Pancreas (tissue), 10 donors: ENCODE results near the gene PSMF1. TPM values are rescaled to one million over a fixed set of nuclear protein-coding genes. Genes with fewer than 3 reads are reported as not detected.

Experiments used
- ATAC-seq, 4 donors: fragments of 200-7000 bp; cut with Tn5 transposase; one replicate each; pipeline versions ENCODE4 v1.8.0 to v1.9.1; 2020; ENCODE audit warnings: mild to moderate bottlenecking in 4 of 4, moderate library complexity in 4 of 4
- DNase-seq, 6 donors: peaks; one replicate each; pipeline ENCODE4 v3.0.0-alpha.2; 2020
- FAIRE-seq: peaks from 2 replicates; lab custom pipeline; 2012; peaks lifted over from hg19 to GRCh38; lab: Jason Lieb, UNC
- H3K27ac ChIP-seq, 4 donors: fragments of 200-600 bp; sonication (generic); 1 replicate in 3 of 4; 2 replicates in 1 of 4; pipeline versions ENCODE4 v1.5.0 to v1.8.0; 2020
- H3K27me3 ChIP-seq, 4 donors: fragments of 200-600 bp; one replicate each; pipeline ENCODE4 v1.8.0; 2021
- H3K36me3 ChIP-seq, 3 donors: fragments of 200-600 bp; sonication (generic) in 1 of 3; one replicate each; pipeline versions ENCODE4 v1.5.0 to v1.8.0; 2020 to 2021
- H3K4me1 ChIP-seq, 3 donors: fragments of 200-600 bp; one replicate each; pipeline ENCODE4 v1.8.0; 2021
- H3K4me3 ChIP-seq, 4 donors: fragments of 200-600 bp; sonication (generic) in 2 of 4; one replicate each; pipeline versions ENCODE4 v1.5.0 to v1.8.0; 2020 to 2021
- H3K9me3 ChIP-seq, 4 donors: fragments of 200-600 bp; one replicate each; pipeline ENCODE4 v1.8.0; 2021
- WGBS, 2 donors: extraction: QIAGEN DNeasy Blood & Tissue Kit; methylation state at CpG; one replicate each; pipeline ENCODE4 v1.1.7; 2013; 5-methylcytosine and 5-hydroxymethylcytosine counted together
- intact Hi-C, 3 donors: fragments of 100-400 bp; cut with DNase I; formaldehyde crosslinking; loops; one replicate each; pipeline versions ENCODE4 v1.11.1 to v1.14.2; 2022
- polyA plus RNA-seq, 2 donors: library from polyadenylated mRNA; stranded (reverse); fragments of 200-250 nt; gene quantifications; one replicate each; pipeline ENCODE4 v1.2.3, GENCODE V29; 2013
- total RNA-seq, 6 donors: library from RNA; stranded (reverse); fragmentation: NEBNext Ultra II Directional in 4 of 6; extraction: Animal tissue kit (Norgen Biotek cat#: 25700) in 4 of 6; gene quantifications; one replicate each; pipeline versions ENCODE4 v1.2.1 to v1.2.4, GENCODE V29; 2021 to 2023
- TF ChIP-seq, protein P1 (sequence below), 4 donors: fragments of 200-600 bp; sonication (generic) in 3 of 4; IDR thresholded peaks; one replicate each; pipeline versions ENCODE4 v1.5.0 to v1.8.0; 2021; ENCODE audit warnings: antibody characterized with exemption in 4 of 4
- donor health status: healthy with polysubstance abuse.
- donor health status: DM: no; HTN: no; CAD: no; lungs with moderate emphysema.
- donor health status: DM: no; HTN: no; CAD: no.
- donor health status: control.
- donor health status: control.
- donor health status: Bipolar disorder and iron deficiency.
- donor health status: DM: yes; HTN: yes; CAD: no.
- donor health status: DM: no; HTN: no; CAD: no.
- donor health status: DM: no; HTN: no; CAD: no.
- donor health status: DM: yes; HTN: yes; CAD: no.

PSMF1 gene
- total and polyA plus RNA-seq, 8 donors, result 17.8 to 114 (median 79.6) TPM

DNA sequence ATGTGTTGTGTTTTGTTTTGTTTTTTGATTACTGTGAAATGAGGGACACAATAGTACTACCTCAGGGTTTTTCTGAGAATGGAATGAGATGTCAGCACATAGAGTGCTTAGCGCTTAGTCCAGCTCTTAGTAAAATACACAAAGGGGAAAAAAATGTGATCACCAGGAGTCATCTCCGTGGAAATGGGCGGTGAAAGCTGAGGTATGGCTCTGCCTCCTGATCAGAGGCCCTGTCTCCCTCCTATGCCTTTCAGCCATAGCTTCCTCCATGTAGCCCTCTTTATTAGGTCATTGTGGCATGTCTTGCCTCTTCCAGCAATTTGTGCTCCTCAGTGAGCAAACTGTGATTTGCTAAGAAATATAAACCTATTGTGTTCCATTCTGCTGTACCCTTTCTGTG is 13.0 kb downstream of the PSMF1 start:
- no peak for FAIRE-seq
- H3K27me3 ChIP-seq, result no peaks in the 10 kb centered on the region
- H3K36me3 ChIP-seq, result peaks cover 0 to 70% (median 52%) of the 10 kb centered on the region in 3 donors
- H3K4me1 ChIP-seq, result no peaks in the 10 kb centered on the region
- 96 to 98% methylated on average over 3 of the region's 3 CpGs for WGBS, 2 donors
- TF ChIP-seq, protein P1, sequence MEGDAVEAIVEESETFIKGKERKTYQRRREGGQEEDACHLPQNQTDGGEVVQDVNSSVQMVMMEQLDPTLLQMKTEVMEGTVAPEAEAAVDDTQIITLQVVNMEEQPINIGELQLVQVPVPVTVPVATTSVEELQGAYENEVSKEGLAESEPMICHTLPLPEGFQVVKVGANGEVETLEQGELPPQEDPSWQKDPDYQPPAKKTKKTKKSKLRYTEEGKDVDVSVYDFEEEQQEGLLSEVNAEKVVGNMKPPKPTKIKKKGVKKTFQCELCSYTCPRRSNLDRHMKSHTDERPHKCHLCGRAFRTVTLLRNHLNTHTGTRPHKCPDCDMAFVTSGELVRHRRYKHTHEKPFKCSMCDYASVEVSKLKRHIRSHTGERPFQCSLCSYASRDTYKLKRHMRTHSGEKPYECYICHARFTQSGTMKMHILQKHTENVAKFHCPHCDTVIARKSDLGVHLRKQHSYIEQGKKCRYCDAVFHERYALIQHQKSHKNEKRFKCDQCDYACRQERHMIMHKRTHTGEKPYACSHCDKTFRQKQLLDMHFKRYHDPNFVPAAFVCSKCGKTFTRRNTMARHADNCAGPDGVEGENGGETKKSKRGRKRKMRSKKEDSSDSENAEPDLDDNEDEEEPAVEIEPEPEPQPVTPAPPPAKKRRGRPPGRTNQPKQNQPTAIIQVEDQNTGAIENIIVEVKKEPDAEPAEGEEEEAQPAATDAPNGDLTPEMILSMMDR (IDR thresholded peaks at IDR 0.05), result no peak
- intact Hi-C loops, result no loop called here
- no peaks in the 10 kb centered on the region for H3K9me3 ChIP-seq
- ATAC-seq, result no peak
- H3K27ac ChIP-seq, result no peak overlapping the region
- no peak for DNase-seq
- no peak overlapping the region for H3K4me3 ChIP-seq

DNA sequence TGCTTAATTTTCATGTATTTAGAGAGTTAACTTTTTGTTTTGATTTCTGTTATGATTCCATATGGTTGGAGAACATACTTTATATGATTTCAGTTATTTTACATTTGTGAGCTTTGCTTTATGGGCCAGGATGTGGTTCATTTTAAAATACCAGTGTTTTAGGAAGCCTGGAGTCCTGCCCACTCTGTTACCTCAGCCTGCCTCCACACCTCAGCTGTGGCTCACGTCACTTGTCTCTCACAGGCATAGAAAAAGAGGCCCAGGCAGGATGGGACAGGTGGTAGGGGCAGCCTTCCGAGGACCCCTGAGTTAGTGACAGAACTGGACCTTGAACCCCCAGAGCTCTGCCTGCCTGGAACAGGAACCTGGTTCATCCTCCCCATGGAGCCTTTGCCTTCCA is 16.0 kb downstream of the PSMF1 start:
- no peaks in the 10 kb centered on the region for H3K4me1 ChIP-seq
- peaks cover 0 to 71% (median 38%) of the 10 kb centered on the region in 3 donors for H3K36me3 ChIP-seq
- intact Hi-C loops, result no loop called here
- no peaks in the 10 kb centered on the region for H3K27me3 ChIP-seq
- H3K4me3 ChIP-seq, result no peak overlapping the region
- ATAC-seq (no peak), FAIRE-seq (no peak), DNase-seq (no peak)
- TF ChIP-seq, protein P1 (IDR thresholded peaks at IDR 0.05), result no peak
- H3K9me3 ChIP-seq, result no peaks in the 10 kb centered on the region
- 78 to 92% methylated on average over 2 of the region's 2 CpGs for WGBS, 2 donors
- no peak overlapping the region for H3K27ac ChIP-seq

DNA sequence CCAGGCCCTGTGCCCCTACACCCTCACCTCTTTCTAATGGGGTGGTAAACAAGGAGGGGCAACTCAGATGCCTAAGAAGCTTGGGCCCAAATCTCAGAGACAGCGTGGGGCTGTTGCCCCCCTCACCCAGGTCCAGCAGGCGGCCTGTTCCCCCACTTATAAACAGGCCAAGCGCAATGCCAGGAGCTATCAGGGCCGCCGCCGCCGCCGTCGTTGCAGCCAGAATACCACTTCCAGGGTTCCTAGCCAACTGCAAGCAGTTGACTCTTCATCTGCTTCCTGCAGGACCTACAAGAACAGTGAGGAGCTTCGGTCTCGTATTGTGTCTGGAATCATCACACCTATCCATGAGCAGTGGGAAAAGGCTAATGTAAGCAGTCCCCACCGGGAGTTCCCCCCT is 16.4 kb downstream of the PSMF1 start:
- ATAC-seq (no peak), DNase-seq (no peak), FAIRE-seq (no peak)
- Histone ChIP-seq H3K4me1 (no peaks in the 10 kb centered on the region), H3K4me3 (no peak overlapping the region), H3K27me3 (no peaks in the 10 kb centered on the region), H3K9me3 (no peaks in the 10 kb centered on the region), H3K36me3 (peaks cover 0 to 68% (median 34%) of the 10 kb centered on the region in 3 donors), H3K27ac (no peak overlapping the region)
- TF ChIP-seq, protein P1 (IDR thresholded peaks at IDR 0.05), result no peak
- WGBS, 2 donors, result 91 to 99% methylated on average over 12 of the region's 12 CpGs
- intact Hi-C loops, result no loop called here

DNA sequence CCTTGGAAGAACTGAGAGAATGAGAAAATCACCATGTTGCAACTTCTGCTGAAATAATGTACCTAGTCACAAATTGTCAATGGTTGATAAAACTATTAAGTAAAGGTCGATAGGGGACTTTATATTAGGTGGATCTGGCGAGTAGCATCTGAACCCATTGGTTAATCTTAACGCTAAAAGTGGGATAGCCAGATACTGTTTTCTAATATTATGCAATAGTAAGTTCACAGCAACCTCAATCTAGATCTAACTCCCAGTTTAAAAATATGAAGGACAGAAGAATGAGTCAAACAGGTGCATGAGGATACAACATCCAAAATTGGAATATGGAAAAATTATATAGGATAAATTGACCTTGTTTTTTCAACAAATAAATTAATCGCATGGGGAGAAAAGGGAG is 18.8 kb downstream of the PSMF1 start:
- ATAC-seq (no peak), FAIRE-seq (no peak)
- H3K27ac ChIP-seq, result no peak overlapping the region

More for the DNA sequence above, 18.8 kb downstream of the PSMF1 start:
- Histone ChIP-seq H3K9me3 (no peaks in the 10 kb centered on the region), H3K36me3 (peaks cover 0 to 51% (median 23%) of the 10 kb centered on the region in 3 donors), H3K4me1 (no peaks in the 10 kb centered on the region), H3K4me3 (no peak overlapping the region), H3K27me3 (no peaks in the 10 kb centered on the region)
- intact Hi-C loops, result no loop called here
- TF ChIP-seq, protein P1 (IDR thresholded peaks at IDR 0.05), result no peak
- WGBS, 2 donors, result 73 to 74% methylated on average over 4 of the region's 4 CpGs
- DNase-seq, result no peak
